IPS-18c (cell line): ENCODE results near the gene ANKFY1.
"Not testable (repeated sequence)": the region's sequence is repeated elsewhere in the genome, so short reads cannot be mapped to it uniquely, and the experiment has no call there.

Source experiments
- H3K4me3 ChIP-seq: 2 replicates; pipeline ENCODE4 v1.7.0; 2013; ENCODE audit warnings: low read depth, mild to moderate bottlenecking, low read length, moderate library complexity; ENCODE audit not compliant: insufficient read depth
- H3K9me3 ChIP-seq: one replicate; pipeline ENCODE4 v1.6.1; 2013; ENCODE audit warnings: mild to moderate bottlenecking, low read length, moderate library complexity; ENCODE audit not compliant: control insufficient read depth, insufficient read depth

Gene ANKFY1

GRCh38 chr17:4195306-4195705, 68.5 kb downstream of the ANKFY1 start:
- no peaks in the 10 kb centered on the region for H3K9me3 ChIP-seq
- H3K4me3 ChIP-seq = no peak overlapping the region

GRCh38 chr17:4194796-4195195, 69.0 kb downstream of the ANKFY1 start:
- H3K4me3 ChIP-seq = no peak overlapping the region
- no peaks in the 10 kb centered on the region for H3K9me3 ChIP-seq

DNA sequence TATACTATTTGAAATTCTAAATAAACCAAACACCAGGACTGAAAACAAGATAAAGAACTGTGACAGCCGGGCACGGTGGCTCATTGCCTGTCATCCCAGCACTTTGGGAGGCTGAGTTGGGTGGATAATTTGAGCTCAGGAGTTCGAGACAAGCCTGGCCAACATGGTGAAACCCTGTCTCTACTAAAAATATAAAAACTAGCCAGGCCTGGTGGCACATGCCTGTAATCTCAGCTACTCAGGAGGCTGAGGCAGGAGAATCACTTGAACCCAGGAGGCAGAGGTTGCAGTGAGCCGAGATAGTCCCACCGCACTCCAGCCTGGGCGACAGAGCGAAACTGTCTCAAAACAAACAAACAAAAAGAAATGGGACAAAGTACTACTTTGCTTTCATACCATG, 73.0 kb downstream of the ANKFY1 start:
- H3K4me3 ChIP-seq, H3K9me3 ChIP-seq: not testable (repeated sequence)

DNA sequence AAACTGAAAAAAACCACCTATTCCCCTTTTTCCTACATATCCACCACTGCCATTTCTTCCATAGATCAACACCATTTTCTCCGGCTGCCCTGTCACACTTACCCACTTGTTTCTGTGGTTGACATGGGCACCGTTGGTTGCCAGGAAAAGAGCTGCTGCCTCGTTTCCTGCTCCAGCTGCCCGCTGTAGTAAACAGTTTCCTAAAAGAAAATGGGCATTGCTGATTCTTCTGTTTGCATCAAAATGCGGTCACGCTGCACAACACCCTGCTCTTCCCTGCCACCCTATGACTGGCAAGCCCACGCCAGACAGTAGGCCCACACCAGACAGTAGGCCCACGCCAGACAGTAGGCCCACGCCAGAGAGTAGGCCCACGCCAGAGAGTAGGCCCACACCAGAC, 74.5 kb downstream of the ANKFY1 start:
- Histone ChIP-seq H3K9me3 (peaks cover 3% of the 10 kb centered on the region), H3K4me3 (no peak overlapping the region)

- Histone ChIP-seq H3K9me3 (peaks cover 3% of the 10 kb centered on the region), H3K4me3 (no peak overlapping the region)
These were observed 75.7 kb downstream of the ANKFY1 start for GRCh38 chr17:4188076-4188475.

GRCh38 chr17:4187076-4187475, 76.7 kb downstream of the ANKFY1 start:
- Histone ChIP-seq H3K4me3 (no peak overlapping the region), H3K9me3 (peaks cover 3% of the 10 kb centered on the region)

- Histone ChIP-seq H3K9me3 (peaks cover 3% of the 10 kb centered on the region), H3K4me3 (no peak overlapping the region)
These were observed 77.4 kb downstream of the ANKFY1 start for GRCh38 chr17:4186357-4186881.

GRCh38 chr17:4185656-4186055, 78.1 kb downstream of the ANKFY1 start:
- peaks cover 3% of the 10 kb centered on the region for H3K9me3 ChIP-seq

DNA sequence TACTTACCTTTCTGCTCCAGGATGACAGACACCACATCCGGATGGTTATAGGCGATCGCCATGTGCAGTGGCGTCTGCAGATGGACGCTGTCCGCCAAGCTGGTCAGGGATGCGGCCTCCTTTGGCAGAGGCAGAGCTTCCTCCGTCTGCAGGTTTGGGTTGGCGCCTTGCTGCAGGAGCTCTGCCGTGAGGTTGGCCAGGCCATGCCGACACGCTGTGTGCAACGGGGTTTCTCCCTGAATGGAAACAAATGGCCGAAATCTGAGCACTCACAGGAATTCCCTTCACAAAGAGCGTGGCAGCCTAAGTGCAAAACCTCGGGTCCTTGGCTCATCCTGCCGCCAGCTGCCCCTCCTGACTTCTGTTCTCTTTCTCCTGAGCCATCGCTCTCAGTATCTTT, 79.0 kb downstream of the ANKFY1 start:
- H3K4me3 ChIP-seq = no peak overlapping the region
- H3K9me3 ChIP-seq = peaks cover 3% of the 10 kb centered on the region

More at GRCh38 chr17:4185656-4186055, 78.1 kb downstream of the ANKFY1 start:
- no peak overlapping the region for H3K4me3 ChIP-seq

GRCh38 chr17:4182043-4182442, 81.7 kb downstream of the ANKFY1 start:
- Histone ChIP-seq H3K4me3 (no peak overlapping the region; the same call in 1 of the 2 replicates), H3K9me3 (no peaks in the 10 kb centered on the region)

DNA sequence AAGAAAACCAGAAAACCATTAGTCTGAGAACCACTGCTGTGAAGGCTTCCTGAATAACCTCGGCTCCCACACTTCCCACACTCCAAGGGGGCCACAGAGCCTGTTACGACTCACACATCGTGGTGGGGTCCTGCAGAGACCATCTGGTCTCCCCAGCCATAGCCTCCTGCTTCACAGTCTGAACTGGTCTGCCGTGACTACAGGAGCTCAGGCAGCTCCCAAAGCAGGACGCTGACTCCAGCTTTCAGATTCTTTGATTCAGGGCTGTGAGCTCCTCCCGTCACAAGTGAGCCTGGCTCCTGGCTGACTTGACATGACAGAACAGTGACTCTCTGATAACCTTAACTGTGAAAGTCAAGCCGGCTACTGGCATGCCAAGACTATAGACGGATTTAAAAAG, 83.0 kb downstream of the ANKFY1 start:
- Histone ChIP-seq H3K4me3 (no peak overlapping the region), H3K9me3 (no peaks in the 10 kb centered on the region)

DNA sequence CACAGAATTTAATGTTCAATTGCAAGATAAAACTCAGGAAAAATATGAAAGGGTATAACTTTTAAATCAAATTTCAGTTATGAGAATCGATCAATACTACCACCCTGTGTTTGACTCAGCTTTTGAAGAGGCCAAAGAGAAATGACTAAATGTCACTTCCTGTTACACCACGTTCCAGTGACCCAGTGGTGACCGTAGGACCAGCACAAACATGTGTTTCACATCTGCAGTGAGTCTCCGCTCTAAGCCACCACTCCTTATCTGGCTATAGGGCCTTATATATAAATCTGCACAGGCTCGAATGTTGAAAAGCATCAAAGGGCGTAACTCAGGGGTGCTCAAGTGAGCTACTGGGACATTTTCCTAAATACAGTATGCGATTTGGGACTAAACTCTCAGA, 84.7 kb downstream of the ANKFY1 start:
- Histone ChIP-seq H3K4me3 (no peak overlapping the region), H3K9me3 (no peaks in the 10 kb centered on the region)

- no peak overlapping the region for H3K4me3 ChIP-seq
- no peaks in the 10 kb centered on the region for H3K9me3 ChIP-seq
These were observed 85.1 kb downstream of the ANKFY1 start for GRCh38 chr17:4178651-4179050.

DNA sequence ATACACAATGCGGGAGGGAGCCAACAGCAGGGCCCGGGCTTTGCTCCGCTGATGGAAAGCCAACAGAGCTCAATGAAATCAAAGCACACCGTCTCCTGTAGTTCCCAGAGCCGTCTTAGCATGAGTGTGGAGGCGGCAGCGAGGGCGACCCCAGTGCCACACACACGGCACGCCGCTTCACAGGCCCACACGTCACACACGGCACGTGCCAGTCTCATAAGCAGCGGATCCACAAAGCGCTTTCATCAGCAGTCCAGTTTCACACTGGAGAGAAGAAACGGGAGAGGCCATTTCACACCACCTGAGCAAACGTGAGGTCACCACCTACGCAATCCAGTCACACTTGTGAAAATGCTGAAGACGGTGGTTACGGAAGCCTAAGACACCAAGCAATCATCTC, 86.0 kb downstream of the ANKFY1 start:
- Histone ChIP-seq H3K9me3 (no peaks in the 10 kb centered on the region), H3K4me3 (no peak overlapping the region)

GRCh38 chr17:4176808-4177472, 86.8 kb downstream of the ANKFY1 start:
- H3K4me3 ChIP-seq = no peak overlapping the region
- no peaks in the 10 kb centered on the region for H3K9me3 ChIP-seq

DNA sequence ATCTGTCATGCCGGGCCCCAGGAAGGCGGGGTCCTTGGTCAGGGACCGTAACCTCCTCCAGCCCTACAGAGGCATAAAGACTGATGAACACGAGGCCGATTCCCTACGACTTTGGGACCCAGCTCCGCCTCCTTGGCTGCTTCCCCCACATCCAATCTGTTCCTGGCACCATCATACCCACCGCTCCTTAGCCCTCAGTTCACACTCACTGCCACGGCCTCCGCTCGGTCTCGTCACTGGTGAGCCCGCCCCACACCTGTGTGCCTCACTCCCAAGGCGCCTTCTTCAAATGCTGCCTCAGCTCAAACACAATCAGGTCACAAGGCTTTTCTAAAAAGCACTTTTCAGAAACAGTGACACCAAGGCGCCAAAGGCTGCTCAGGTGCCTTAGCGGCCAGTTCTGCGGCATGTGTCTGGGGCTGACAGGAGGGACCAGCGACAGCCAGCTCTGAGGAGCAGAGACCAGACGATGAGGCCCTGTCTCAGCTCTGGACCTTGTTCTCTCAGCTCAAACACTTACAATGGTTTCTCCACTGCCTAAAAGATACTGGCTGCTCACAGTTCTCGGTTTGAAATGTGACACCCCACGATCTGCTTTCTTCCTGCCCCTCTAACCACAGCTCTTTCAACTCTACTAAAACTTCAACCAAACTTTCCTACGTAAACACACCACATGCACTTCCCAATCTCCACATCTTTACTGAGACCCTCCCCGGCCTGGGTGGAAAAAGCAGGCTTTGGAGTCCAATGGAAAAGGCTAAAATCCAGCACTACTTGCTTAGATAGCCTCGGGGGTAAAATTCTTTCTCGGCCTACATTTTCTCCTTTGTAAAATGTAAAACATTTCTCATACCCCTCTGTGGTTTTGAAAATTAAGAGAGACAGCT, 87.6 kb downstream of the ANKFY1 start:
- Histone ChIP-seq H3K9me3 (no peaks in the 10 kb centered on the region), H3K4me3 (no peak overlapping the region)

- no peak overlapping the region for H3K4me3 ChIP-seq
- no peaks in the 10 kb centered on the region for H3K9me3 ChIP-seq
These were observed 89.2 kb downstream of the ANKFY1 start for GRCh38 chr17:4174556-4174955.

DNA sequence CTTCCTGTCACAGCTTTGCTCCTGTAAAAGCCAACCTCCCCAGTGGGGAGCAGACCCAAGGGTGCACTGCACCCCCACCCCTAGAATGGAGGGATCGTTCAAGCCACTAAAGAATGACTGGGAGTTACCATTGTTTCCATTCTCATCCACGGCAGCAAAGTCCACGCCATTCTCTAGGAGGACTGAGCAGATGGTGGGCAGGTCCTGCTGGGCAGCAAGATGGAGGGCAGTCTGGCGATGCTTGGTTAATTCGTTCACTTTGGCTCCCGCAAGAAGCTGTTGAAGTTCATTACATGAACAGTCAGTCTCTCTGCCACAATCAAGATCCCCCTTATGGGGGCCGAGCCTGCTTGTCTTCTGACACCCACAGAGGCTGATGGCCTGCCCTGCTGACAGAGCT, 90.0 kb downstream of the ANKFY1 start:
- Histone ChIP-seq H3K9me3 (no peaks in the 10 kb centered on the region), H3K4me3 (no peak overlapping the region)
